HFFc6 (cell line): ENCODE measurements around the gene CSMD2. TPM values are rescaled to one million over a fixed set of nuclear protein-coding genes. Genes with fewer than 3 reads are reported as not detected.

Experiments
- DNase-seq: peaks from one replicate; pipeline ENCODE4 v3.0.0-alpha.2; 2018
- H3K27ac Mint-ChIP-seq: 2 replicates; pipeline ENCODE4 v1.8.0; 2020; ENCODE audit warnings: mild to moderate bottlenecking, mixed read lengths
- H3K27me3 Mint-ChIP-seq: 2 replicates; pipeline ENCODE4 v1.8.0; 2021; ENCODE audit warnings: mild to moderate bottlenecking, moderate library complexity, mixed read lengths; ENCODE audit not compliant: insufficient read depth
- H3K36me3 Mint-ChIP-seq: 2 replicates; pipeline ENCODE4 v1.8.0; 2021; ENCODE audit warnings: low read depth, mixed read lengths
- H3K4me1 Mint-ChIP-seq: 2 replicates; pipeline ENCODE4 v1.8.0; 2020; ENCODE audit warnings: low read depth, mixed read lengths
- H3K4me3 Mint-ChIP-seq: 2 replicates; pipeline ENCODE4 v1.8.0; 2020; ENCODE audit warnings: mild to moderate bottlenecking, moderate library complexity, mixed read lengths
- H3K9me3 Mint-ChIP-seq: 2 replicates; pipeline ENCODE4 v1.8.0; 2020; ENCODE audit warnings: mild to moderate bottlenecking, mixed read lengths
- CTCF ChIP-seq: fragments of 200-600 bp; sonication (generic); IDR thresholded peaks from 2 replicates; pipeline ENCODE4 v1.5.0; 2021; ENCODE audit warnings: antibody characterized with exemption, mild to moderate bottlenecking
- total RNA-seq, 6 experiments: library from RNA; stranded (reverse); fragmentation: NEBNext Ultra II Directional; extraction: Animal tissue kit (Norgen Biotek cat#: 25700); gene quantifications; 2 replicates in 1 of 6; 3 replicates in 5 of 6; pipeline ENCODE4 v1.2.3, GENCODE V29; 2021

The CSMD2 gene
- total RNA-seq, 6 experiments from 2014 or later = 0.77 to 3.2 (median 1.2) TPM

- Mint-ChIP-seq H3K4me3 (no peak overlapping the region), H3K9me3 (peaks cover 9% of the 10 kb centered on the region), H3K4me1 (no peaks in the 10 kb centered on the region), H3K27ac (no peak overlapping the region), H3K36me3 (no peaks in the 10 kb centered on the region; the same call in 1 of the 2 replicates), H3K27me3 (no peaks in the 10 kb centered on the region; the same call in 1 of the 2 replicates)
- peak; percentile 74; the same call in 1 of the 2 replicates for TF ChIP-seq CTCF
- DNase-seq = peak; percentile 5
These were observed 150.9 kb downstream of the CSMD2 start for GRCh38 chr1:34013958-34014737.

GRCh38 chr1:34013136-34013535 lies 151.9 kb downstream of the CSMD2 start:
- Mint-ChIP-seq H3K4me1 (no peaks in the 10 kb centered on the region), H3K4me3 (no peak overlapping the region), H3K9me3 (peaks cover 9% of the 10 kb centered on the region), H3K36me3 (no peaks in the 10 kb centered on the region; the same call in 1 of the 2 replicates), H3K27me3 (no peaks in the 10 kb centered on the region; the same call in 1 of the 2 replicates), H3K27ac (no peak overlapping the region)
- no peak for TF ChIP-seq CTCF
- DNase-seq = no peak

- Mint-ChIP-seq H3K27ac (no peak overlapping the region), H3K36me3 (no peaks in the 10 kb centered on the region), H3K9me3 (peaks cover 13% of the 10 kb centered on the region), H3K4me3 (no peak overlapping the region), H3K4me1 (no peaks in the 10 kb centered on the region), H3K27me3 (no peaks in the 10 kb centered on the region; the same call in 1 of the 2 replicates)
- no peak for DNase-seq
- TF ChIP-seq CTCF = no peak
These were observed 155.6 kb downstream of the CSMD2 start for GRCh38 chr1:34009340-34009985.

- H3K27me3 Mint-ChIP-seq = no peaks in the 10 kb centered on the region; the same call in 1 of the 2 replicates
- no peak for DNase-seq
- TF ChIP-seq CTCF = no peak
- H3K36me3 Mint-ChIP-seq = no peaks in the 10 kb centered on the region
- no peak overlapping the region for H3K4me3 Mint-ChIP-seq
- no peaks in the 10 kb centered on the region for H3K4me1 Mint-ChIP-seq
- H3K9me3 Mint-ChIP-seq = peaks cover 9% of the 10 kb centered on the region; the same call in 1 of the 2 replicates
- H3K27ac Mint-ChIP-seq = no peak overlapping the region
These were observed 157.3 kb downstream of the CSMD2 start for GRCh38 chr1:34007760-34008159.

DNA sequence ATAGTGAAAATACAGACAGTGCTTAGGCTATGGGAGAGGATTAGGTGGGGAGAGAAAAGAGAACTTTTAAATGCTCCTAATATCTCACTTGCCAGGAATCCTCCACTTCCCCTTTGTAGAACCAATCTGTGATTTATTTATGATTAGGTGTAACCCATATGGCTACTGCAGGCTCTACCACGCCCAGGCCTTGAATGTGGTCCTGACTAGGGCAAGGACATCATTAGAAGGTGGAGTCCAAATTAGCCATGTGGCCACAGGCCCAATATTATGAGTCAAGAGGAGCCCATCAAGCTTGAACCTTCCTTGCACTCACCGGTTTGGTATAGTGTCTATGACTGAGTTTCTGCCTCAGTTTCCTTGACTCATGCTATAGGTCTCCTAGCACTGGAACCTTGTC lies 159.7 kb downstream of the CSMD2 start:
- Mint-ChIP-seq H3K9me3 (peaks cover 9% of the 10 kb centered on the region; the same call in 1 of the 2 replicates), H3K4me3 (no peak overlapping the region), H3K4me1 (no peaks in the 10 kb centered on the region), H3K27ac (no peak overlapping the region), H3K27me3 (no peaks in the 10 kb centered on the region; the same call in 1 of the 2 replicates), H3K36me3 (no peaks in the 10 kb centered on the region)
- DNase-seq = no peak
- TF ChIP-seq CTCF = no peak
